ENCODE data around the gene ZFAND3. TPM values are rescaled to one million over a fixed set of nuclear protein-coding genes. Genes with fewer than 3 reads are reported as not detected.

ZFAND3 gene
- total RNA-seq, 1 experiment from 2014 or later, result 107 TPM

DNA sequence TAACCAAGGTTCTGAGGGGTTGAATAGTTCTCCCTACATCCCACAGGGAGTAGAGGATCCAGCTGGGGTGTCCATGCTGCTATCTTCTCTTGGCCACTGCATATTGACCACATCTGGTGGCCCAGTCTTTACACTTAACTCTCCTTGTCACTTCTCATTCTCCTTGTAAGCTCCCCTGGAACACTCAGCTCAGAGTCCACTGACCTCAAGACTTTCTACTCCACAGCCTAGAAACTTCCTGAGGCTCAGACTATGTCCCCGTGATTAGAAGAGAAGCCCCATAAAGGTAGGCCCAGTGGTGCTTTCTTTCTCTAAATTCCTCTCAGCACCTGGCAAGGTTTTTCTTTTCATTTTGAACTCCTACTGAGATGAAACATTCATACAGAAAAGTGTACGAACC is 13.3 kb upstream of the ZFAND3 start:
- no peaks in the 10 kb centered on the region for H3K27me3 ChIP-seq (replicated peaks; ENCODE audit: control insufficient read depth, insufficient read depth, low read length)
- CTCF ChIA-PET, result no interaction called here
- no peak for DNase-seq
- H3K4me1 ChIP-seq, result peaks cover 4% of the 10 kb centered on the region; the same call in 1 of the 2 replicates
- intact Hi-C loops (cut with micrococcal nuclease; ENCODE audit: unreplicated experiment), result no loop called here
- no peaks in the 10 kb centered on the region for H3K36me3 ChIP-seq (ENCODE audit: control insufficient read depth, insufficient read depth, low read length)
- H3K4me3 ChIP-seq (ENCODE audit: low read depth, low read length), result no peak overlapping the region
- TF ChIP-seq, protein P1, sequence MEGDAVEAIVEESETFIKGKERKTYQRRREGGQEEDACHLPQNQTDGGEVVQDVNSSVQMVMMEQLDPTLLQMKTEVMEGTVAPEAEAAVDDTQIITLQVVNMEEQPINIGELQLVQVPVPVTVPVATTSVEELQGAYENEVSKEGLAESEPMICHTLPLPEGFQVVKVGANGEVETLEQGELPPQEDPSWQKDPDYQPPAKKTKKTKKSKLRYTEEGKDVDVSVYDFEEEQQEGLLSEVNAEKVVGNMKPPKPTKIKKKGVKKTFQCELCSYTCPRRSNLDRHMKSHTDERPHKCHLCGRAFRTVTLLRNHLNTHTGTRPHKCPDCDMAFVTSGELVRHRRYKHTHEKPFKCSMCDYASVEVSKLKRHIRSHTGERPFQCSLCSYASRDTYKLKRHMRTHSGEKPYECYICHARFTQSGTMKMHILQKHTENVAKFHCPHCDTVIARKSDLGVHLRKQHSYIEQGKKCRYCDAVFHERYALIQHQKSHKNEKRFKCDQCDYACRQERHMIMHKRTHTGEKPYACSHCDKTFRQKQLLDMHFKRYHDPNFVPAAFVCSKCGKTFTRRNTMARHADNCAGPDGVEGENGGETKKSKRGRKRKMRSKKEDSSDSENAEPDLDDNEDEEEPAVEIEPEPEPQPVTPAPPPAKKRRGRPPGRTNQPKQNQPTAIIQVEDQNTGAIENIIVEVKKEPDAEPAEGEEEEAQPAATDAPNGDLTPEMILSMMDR (IDR thresholded peaks at IDR 0.05; ENCODE audit: insufficient read depth in 1 of 2, low read depth in 1 of 2, low read length in 1 of 2, severe bottlenecking in 1 of 2, unreplicated experiment in 1 of 2), result no peak
- Mint-ChIP-seq H3K27ac (ENCODE audit: unreplicated experiment) (no peak overlapping the region), H3K4me1 (ENCODE audit: low read depth, unreplicated experiment) (peaks cover 19% of the 10 kb centered on the region), H3K36me3 (ENCODE audit: insufficient read depth, unreplicated experiment) (no peaks in the 10 kb centered on the region), H3K9me3 (ENCODE audit: unreplicated experiment) (no peaks in the 10 kb centered on the region), H3K27me3 (ENCODE audit: insufficient read depth, unreplicated experiment) (no peaks in the 10 kb centered on the region), H3K4me3 (ENCODE audit: unreplicated experiment) (no peak overlapping the region)
- BruUV-seq (replicated peaks), result no TSS peak
- POLR2A ChIA-PET, result interaction anchor here (0.5 kb wide), 1 partner anchor 13 kb away, joined by 10 read pairs; no protein-coding TSS in a partner anchor
- H3K9me3 ChIP-seq, result no peaks in the 10 kb centered on the region

DNA sequence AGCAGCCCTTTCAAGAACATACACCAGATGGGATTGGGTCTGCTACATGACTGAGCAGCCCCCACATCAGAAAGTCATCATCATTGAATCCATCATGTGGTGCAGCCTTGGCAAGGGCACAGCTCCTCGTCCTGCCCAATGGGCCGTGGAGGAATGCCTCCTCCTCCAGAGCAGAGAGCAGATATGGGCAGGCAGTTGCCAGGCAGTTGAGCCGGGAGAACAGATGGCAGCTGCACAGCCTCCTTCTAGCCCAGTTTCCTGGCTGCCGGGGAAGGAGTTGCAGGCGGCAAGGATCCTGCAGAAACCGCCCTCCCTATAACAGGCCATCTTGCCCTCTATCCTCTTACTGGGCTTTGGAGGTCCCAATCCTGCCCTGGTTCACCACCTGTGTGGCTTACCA is 11.9 kb upstream of the ZFAND3 start:
- H3K27me3 Mint-ChIP-seq (ENCODE audit: insufficient read depth, unreplicated experiment), result no peaks in the 10 kb centered on the region
- BruUV-seq (replicated peaks), result no TSS peak

GRCh38 chr6:37809197-37809543 is 10.4 kb upstream of the ZFAND3 start:
- TF ChIP-seq, protein P1 (IDR thresholded peaks at IDR 0.05; ENCODE audit: insufficient read depth in 1 of 2, low read depth in 1 of 2, low read length in 1 of 2, severe bottlenecking in 1 of 2, unreplicated experiment in 1 of 2), result no peak
- no peaks in the 10 kb centered on the region for H3K36me3 ChIP-seq (ENCODE audit: control insufficient read depth, insufficient read depth, low read length)
- no peak for DNase-seq
- no peaks in the 10 kb centered on the region for H3K36me3 Mint-ChIP-seq (ENCODE audit: insufficient read depth, unreplicated experiment)
- H3K4me1 ChIP-seq, result peaks cover 4% of the 10 kb centered on the region; the same call in 1 of the 2 replicates
- H3K4me1 Mint-ChIP-seq (ENCODE audit: low read depth, unreplicated experiment), result peaks cover 19% of the 10 kb centered on the region
- H3K27me3 Mint-ChIP-seq (ENCODE audit: insufficient read depth, unreplicated experiment), result no peaks in the 10 kb centered on the region
- H3K27me3 ChIP-seq (replicated peaks; ENCODE audit: control insufficient read depth, insufficient read depth, low read length), result no peaks in the 10 kb centered on the region
- CTCF ChIA-PET, result interaction anchor here (0.6 kb wide), 1 partner anchor 104 kb away, joined by 6 read pairs; no protein-coding TSS in a partner anchor
- no peak overlapping the region for H3K4me3 Mint-ChIP-seq (ENCODE audit: unreplicated experiment)
- H3K4me3 ChIP-seq (ENCODE audit: low read depth, low read length), result no peak overlapping the region
- H3K9me3 ChIP-seq, result no peaks in the 10 kb centered on the region
- intact Hi-C loops (cut with micrococcal nuclease; ENCODE audit: unreplicated experiment), result no loop called here
- no peaks in the 10 kb centered on the region for H3K9me3 Mint-ChIP-seq (ENCODE audit: unreplicated experiment)
- POLR2A ChIA-PET, result no interaction called here
- BruUV-seq (replicated peaks), result no TSS peak
- no peak overlapping the region for H3K27ac Mint-ChIP-seq (ENCODE audit: unreplicated experiment)

More for the DNA sequence above, 11.9 kb upstream of the ZFAND3 start:
- Mint-ChIP-seq H3K27ac (ENCODE audit: unreplicated experiment) (no peak overlapping the region), H3K36me3 (ENCODE audit: insufficient read depth, unreplicated experiment) (no peaks in the 10 kb centered on the region), H3K4me1 (ENCODE audit: low read depth, unreplicated experiment) (peaks cover 19% of the 10 kb centered on the region), H3K9me3 (ENCODE audit: unreplicated experiment) (no peaks in the 10 kb centered on the region), H3K4me3 (ENCODE audit: unreplicated experiment) (no peak overlapping the region)
- no peaks in the 10 kb centered on the region for H3K27me3 ChIP-seq (replicated peaks; ENCODE audit: control insufficient read depth, insufficient read depth, low read length)
- H3K4me1 ChIP-seq, result peaks cover 4% of the 10 kb centered on the region; the same call in 1 of the 2 replicates
- no peak for DNase-seq
- no peaks in the 10 kb centered on the region for H3K9me3 ChIP-seq
- no peaks in the 10 kb centered on the region for H3K36me3 ChIP-seq (ENCODE audit: control insufficient read depth, insufficient read depth, low read length)
- TF ChIP-seq, protein P1 (IDR thresholded peaks at IDR 0.05; ENCODE audit: insufficient read depth in 1 of 2, low read depth in 1 of 2, low read length in 1 of 2, severe bottlenecking in 1 of 2, unreplicated experiment in 1 of 2), result no peak
- H3K4me3 ChIP-seq (ENCODE audit: low read depth, low read length), result no peak overlapping the region
- intact Hi-C loops (cut with micrococcal nuclease; ENCODE audit: unreplicated experiment), result no loop called here
- POLR2A ChIA-PET, result no interaction called here
- CTCF ChIA-PET, result no interaction called here

Data from Caco-2 (cell line).